H1 (cell line): ENCODE data around the gene BPIFB4. TPM values are rescaled to one million over a fixed set of nuclear protein-coding genes. Genes with fewer than 3 reads are reported as not detected.

Source experiments
- BRCA1 ChIP-seq: IDR thresholded peaks from 2 replicates; pipeline ENCODE4 v1.6.1; 2012; ENCODE audit warnings: low read depth, low read length, improper control_type of control experiment
- EGR1 ChIP-seq: IDR thresholded peaks from 2 replicates; pipeline ENCODE4 v1.6.1; 2011; ENCODE audit warnings: low read depth, low read length, borderline replicate concordance
- HDAC2 ChIP-seq, 2 experiments: fragments of 300-600 bp in 1 of 2; sonication (generic) in 1 of 2; IDR thresholded peaks; 2 replicates each; pipeline ENCODE4 v1.6.1; 2011 to 2012; ENCODE audit warnings: low read depth in 2 of 2, low read length in 2 of 2, mild to moderate bottlenecking in 2 of 2, moderate library complexity in 2 of 2, borderline replicate concordance in 1 of 2, inconsistent platforms in 1 of 2
- RBBP5 ChIP-seq: IDR thresholded peaks from 2 replicates; pipeline ENCODE4 v1.7.1; 2012; ENCODE audit warnings: low read depth, mild to moderate bottlenecking, inconsistent platforms, low read length, moderate library complexity, borderline replicate concordance
- SRF ChIP-seq: IDR thresholded peaks from 2 replicates; pipeline ENCODE4 v1.6.1; 2011; ENCODE audit warnings: mild to moderate bottlenecking, low read depth, low read length, moderate library complexity
- ZNF274 ChIP-seq: IDR thresholded peaks from 2 replicates; pipeline ENCODE4 v1.7.0; 2012; ENCODE audit warnings: low read length, borderline replicate concordance; ENCODE audit errors: extremely low read depth
- polyA plus RNA-seq, 7 experiments: library from polyadenylated mRNA; depleted of rRNA in 3 of 7; stranded (reverse) in 5 of 7; unstranded in 2 of 7; fragments of >200 nt in 5 of 7; fragments of 200-250 nt in 2 of 7; gene quantifications; 1 replicate in 5 of 7; 2 replicates in 1 of 7; 4 replicates in 1 of 7; pipeline versions ENCODE4 v1.2.1 to v1.2.3, GENCODE V29; 2011 to 2013; ENCODE audit warnings: missing spikeins in 2 of 7, mixed read lengths in 2 of 7
- total RNA-seq: library from RNA; stranded (reverse); fragmentation: NEBNext Ultra II Directional; extraction: Animal tissue kit (Norgen Biotek cat#: 25700); gene quantifications from 2 replicates; pipeline ENCODE4 v1.2.1, GENCODE V29; 2021

The BPIFB4 gene
- total and polyA plus RNA-seq, 2 of the 8 experiments (the other 6 are each of a cell fraction or from before 2014, with no cell fraction given), result not detected

- TF ChIP-seq BRCA1 (no peak), SRF (no peak), HDAC2 (IDR thresholded peaks at IDR 0.05; ENCODE audit: borderline replicate concordance in 1 of 2, low read depth in 2 of 2, low read length in 2 of 2) (no peak), ZNF274 (no peak), EGR1 (no peak), RBBP5 (no peak)
Measured at GRCh38 chr20:33063271-33063670, 16.2 kb upstream of the BPIFB4 start (continued).
